ENCODE results near the gene MLLT11.
"Not testable (repeated sequence)": the region's sequence is repeated elsewhere in the genome, so short reads cannot be mapped to it uniquely, and the experiment has no call there.

Gene MLLT11

DNA sequence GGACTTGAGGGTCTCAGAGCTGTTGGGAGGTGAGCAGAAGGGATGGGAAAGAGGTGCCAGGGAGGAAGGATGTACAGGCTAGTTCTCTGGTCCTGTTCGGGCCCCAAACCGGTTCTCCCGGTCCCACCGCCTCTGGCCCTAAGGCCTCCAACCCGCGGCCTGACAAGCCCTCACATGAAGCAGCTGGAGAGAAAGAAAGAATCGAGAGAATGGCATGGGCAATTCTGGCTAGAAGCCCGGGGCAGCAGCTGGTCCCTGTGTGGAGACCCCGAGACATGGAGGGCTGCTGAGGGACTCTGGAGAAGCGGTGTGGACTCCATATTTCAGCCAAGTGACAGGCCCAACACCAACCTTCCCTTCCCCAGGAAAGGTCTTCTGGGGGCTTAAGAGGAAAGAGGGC is 1.5 kb upstream of the MLLT11 start:
- DNase-seq, result no peak

DNA sequence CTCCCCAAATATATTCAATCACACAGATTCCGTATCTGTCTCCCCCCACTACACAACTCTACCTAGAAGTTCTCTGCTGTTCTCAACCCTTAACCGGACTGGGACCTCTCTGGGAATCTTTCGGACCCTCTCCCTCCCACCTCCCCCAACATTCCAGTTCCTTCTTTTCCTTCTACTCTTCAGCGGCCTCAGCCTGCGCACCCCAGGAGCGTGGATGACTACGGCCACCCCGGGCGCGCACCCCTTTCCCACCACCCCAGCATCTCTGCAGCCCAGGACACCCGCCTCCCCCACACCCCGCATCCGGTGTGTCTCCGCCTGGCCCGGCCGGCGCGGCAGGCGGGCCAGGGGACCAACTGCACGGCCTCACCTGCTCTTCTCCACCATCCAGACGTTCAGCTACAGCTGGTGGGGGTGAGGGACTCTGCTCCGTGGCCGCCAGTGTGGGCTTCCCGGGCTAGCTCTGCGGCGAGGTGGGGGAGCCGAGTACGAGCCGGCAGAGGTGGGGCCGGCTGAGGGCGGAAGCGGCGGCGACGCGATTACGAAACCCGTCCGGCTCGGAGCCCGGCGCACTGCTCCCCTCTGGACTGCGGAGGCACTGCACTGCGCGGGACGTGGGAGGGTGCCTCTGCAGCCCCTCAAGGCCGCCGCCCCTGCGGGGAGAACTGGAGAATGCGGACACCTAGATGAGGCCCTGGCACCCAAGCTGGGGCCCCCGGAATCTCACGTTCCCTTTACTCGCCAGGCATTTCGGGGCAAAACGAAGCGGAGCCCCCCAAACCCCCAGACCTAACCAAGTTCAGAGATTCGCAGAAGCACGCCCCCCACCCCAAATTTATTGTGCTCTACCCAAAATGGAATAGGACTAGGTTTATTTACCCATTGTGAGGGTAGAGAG is 839 bp upstream of the MLLT11 start, which contains the start of gene CDC42SE1:
CDC42SE1 (minus strand) TSS at position 514 of the 898 bp plus-strand sequence. CDS start 3,892 bp downstream, outside the sequence.
- DNase-seq, result peak; percentile 67

DNA sequence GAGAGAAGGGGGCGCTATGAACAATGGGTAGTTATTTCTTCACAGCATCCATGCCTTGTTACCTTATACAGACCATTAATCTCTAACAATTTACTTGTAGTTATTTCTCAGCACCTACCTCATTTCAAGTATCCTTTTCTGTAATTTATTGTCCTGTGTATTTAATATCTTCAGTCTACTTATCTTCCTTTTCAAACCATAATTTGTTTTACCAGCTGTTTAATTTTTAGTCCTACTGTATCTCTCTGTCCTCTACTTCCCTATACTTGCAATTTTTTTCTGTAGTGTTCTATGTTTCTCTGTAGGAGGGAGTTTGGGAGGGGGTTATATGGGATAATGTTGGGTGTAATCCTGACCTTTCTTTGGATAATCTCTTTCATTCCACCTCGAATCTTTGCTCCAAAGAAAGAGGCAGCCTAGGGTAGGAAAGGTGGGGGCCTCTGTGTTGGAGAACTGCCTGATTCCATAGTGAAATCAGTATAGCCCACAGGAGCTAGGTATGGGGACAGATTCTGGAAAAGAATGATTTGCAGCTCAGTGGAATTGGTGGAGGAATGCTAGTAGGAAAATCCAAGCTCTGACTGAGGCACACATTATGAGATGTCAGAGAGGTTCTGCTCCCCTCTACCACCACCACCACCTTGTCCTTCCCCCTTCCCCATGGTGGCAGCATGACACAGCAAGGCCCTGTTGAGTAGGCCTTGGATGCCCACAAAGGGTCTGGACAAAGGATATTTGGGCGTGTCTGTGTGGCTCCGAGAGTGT is 642 bp downstream of the MLLT11 start:
- DNase-seq, result no peak

DNA sequence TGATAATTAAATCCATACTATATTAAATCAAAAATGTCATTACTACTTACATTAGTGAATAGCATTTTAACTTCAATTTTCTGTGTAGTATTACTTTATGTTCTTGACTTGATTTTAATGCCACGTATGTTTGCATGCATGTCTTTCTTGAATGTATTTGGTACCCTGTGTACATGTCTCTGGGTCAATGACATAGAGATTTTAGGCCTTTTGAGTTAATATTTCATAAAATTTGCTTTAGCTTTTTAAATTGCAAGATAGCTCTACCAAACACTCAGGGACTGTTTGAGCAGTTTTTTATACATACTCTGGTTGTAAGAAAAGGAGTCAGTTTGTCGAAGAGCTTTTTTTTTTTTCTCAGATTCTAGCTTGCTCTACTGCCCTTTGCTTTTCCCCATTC is 1.5 kb downstream of the MLLT11 start:
- no peak for DNase-seq

DNA sequence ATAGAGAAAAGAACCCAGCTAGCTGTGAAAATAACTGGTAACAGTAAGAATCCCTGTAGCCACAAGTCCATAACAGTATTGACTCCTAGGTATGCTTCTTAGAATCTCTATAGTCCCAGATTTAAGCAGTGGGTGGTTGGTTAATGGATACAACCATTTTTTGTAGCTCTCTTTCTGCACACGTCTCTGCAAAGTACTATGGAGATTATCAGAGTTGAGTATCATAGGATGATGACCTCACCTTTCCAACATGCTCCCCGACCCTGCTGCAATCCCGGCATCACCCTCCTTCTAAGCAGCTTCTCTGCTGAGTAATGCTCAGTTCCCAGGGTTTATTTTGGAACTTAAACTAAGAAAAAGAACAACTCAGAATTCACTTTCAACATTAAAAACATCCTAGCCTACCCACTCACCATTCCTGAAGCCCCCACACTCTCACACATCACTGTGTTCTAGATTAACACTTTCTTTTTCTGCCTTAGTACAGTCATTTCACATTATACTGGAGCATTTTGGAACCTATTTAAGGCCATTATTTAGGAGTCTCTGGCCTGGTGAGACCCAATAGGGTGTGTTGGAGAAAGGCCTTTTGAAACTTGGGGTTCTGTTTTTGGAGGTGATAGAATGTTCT is 2.7 kb downstream of the MLLT11 start:
- no peak for DNase-seq

DNA sequence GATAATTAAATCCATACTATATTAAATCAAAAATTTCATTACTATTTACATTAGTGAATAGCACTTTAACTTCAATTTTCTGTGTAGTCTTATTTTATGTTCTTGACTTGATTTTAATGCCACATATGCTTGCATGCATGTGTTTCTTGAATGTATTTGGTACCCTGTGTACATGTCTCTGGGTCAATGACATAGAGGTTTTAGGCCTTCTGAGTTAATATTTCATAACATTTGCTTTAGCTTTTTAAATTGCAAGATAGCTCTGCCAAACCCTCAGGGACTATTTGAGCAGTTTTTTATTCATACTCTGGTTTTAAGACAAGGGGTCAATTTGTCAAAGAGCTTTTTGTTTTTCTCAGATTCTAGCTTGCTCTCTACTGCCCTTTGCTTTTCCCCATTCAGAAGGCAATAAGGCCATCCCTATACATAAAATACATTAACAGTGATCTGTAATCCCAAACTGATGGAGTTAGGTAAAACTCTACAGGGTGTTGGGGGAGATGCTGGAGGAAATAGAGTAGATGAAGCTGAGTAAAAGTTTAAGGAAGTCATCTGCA is 5.0 kb downstream of the MLLT11 start:
- DNase-seq, result no peak

DNA sequence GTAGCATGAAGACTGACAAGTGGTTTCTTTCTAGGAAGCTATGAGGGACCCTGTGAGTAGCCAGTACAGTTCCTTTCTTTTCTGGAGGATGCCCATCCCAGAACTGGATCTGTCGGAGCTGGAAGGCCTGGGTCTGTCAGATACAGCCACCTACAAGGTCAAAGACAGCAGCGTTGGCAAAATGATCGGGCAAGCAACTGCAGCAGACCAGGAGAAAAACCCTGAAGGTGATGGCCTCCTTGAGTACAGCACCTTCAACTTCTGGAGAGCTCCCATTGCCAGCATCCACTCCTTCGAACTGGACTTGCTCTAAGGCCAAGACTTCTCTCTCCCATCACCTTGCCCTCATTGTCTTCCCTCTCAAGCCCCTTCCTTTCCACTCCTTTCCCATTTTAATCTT is 7.0 kb downstream of the MLLT11 start:
- no peak for DNase-seq

DNA sequence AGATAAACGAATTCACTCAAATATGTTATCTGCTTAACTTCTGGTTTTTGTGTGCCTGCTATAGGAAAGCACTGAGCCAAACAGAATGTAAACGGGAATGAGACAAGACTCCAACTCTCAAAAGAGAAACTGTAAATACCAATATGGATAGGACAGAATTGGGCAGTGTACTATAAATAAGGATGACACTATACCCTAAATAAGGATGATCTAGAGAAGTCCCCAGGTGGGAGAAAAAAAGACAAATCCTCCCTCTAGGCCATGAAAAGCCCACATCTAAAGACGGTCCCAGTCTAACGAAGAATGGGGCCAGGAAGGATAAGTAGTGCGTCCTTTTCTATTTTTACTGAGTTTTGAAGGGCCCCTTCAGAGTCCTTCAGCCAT is 8.9 kb downstream of the MLLT11 start:
- no peak for DNase-seq

DNA sequence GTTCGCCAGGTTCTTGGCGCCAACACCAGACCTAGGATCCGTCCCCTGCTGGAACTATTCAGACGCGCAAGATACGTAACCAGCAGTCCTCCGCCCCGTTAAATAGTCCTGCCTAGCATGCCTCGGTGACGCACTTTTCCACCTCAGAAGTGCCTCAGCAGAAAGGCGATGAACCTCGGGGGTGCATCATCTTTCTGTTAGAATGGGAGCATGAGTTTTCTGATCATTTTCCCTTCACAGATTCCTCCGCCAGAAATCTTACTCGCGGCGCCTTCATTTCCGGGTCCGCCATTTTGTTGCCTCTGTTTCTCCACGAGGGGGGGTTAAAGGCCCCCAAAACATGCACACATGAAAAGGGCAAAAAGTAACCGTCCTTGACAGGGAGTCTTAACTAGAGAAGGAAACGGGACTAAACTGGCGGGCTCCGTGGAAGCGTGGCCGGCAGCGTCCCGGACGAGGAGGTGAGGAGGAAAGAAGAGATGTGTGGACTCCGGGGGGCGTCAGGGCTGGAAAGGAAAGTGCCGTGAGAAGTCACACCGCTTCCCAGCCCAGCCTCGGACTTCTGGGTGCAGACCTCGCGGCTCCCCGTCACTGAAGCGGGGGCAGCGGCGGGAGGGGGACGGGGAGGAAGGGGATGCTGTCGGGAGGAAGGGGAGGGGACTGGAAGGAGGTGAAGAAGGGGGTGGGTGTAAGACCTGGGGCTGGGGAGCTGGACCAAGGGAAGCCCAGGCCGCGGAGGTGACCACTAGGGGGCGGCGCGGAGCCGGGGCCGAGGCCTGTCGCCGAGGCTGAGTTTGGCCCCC is 10.5 kb downstream of the MLLT11 start, which contains the start of gene GABPB2:
GABPB2 (plus strand) TSS at position 288 of the 803 bp plus-strand sequence. CDS start 17,429 bp downstream, outside the sequence.
- peak; percentile 87 for DNase-seq

DNA sequence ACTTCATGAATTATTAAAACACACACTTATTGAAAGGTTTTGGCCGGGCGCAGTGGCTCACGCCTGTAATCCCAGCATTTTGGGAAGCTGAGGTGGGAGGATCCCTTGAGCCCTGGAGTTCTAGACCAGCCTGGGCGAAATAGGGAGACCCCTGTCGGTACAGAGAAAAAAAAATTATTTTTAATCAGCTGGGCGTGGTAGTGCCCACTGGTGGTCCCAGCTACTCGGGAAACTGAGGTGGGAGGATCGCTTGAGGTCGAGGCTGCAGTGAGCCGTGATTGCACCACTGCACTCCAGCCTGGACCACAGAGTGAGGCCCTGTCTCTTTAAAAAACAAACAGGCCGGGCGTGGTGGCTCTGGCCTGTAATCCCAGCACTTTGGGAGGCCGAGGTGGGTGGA is 12.0 kb downstream of the MLLT11 start:
- DNase-seq, result no peak

DNA sequence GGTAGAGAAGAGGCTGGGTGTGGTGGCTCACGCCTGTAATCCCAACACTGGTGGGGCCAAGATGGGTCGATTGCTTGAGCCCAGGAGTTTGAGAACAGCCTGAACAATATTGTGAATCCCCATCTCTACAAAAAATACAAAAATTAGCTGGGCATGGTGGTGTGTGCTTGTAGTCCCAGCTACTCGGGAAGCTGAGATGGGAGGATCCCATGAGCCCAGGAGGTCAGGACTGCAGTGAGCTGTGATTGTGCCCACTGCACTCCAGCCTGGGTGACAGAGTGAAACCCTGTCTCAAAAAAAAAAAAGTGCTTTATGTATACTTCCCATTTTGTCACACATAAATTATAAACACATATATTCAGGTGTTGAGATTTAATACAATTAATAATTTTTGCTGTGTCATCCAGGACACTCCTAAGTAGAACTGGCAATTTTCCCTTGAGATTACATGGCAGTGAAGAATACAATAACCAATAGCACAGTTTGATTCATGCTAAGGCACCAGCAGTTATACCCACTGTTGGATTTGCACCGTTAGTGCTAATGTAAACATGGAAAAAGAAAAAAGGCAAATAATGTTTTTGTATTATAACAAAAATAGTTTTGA is 25.9 kb downstream of the MLLT11 start:
- DNase-seq, result no peak

DNA sequence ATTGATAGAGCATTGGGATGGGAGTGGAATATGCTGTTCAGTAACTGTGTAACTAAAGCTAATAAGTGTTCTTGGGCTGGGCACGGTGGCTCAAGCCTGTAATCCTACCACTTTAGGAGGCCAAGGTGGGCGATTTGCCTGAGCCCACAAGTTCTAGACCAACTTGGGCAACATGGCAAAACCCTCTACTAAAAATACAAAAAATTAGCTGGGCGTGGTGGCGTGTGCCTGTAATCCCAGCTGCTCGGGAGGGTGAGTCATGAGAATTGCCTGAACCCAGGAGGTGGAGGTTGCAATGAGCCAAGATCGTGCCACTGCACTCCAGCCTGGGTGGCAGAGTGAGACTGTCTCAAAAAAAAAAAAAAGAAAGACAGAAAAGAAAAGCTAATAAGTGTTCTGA is 37.2 kb downstream of the MLLT11 start:
- not testable (repeated sequence) for DNase-seq

DNA sequence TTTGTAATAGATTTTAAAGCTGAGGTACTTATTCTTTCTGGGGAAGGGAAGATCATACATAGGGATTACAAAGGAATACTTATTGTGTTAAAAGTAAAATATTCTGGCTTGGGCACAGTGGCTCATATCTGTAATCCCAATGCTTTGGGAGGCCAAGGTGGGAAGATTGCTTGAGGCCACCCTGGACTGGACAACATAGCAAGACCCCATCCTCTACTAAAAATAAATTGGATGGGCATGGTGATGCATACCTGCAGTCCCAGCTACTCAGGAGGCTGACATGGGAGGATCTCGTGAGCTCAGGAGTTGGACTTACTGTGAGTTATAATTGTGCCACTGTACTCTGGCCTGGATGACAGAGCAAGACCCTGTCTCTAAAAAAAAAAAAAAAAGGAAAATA is 37.9 kb downstream of the MLLT11 start:
- DNase-seq, result no peak

DNA sequence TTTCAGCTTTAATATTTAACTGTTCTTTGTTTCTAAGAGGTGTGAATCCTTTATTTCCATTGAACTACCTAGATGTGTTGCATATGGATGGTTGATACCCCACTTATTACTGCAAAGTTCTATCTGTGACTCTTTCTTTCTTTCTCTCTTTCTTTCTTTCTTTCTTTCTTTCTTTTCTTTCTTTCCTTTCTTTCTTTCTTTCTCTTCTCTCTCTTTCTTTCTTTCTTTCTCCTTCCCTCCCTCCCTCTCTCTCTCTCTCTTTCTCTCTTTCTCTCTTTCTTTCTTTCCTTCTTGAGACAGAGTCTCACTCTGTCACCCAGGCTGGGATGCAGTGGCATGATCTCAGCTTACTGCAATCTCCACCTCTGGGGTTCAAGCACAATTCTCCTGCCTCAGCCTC is 44.4 kb downstream of the MLLT11 start:
- no peak for DNase-seq

DNA sequence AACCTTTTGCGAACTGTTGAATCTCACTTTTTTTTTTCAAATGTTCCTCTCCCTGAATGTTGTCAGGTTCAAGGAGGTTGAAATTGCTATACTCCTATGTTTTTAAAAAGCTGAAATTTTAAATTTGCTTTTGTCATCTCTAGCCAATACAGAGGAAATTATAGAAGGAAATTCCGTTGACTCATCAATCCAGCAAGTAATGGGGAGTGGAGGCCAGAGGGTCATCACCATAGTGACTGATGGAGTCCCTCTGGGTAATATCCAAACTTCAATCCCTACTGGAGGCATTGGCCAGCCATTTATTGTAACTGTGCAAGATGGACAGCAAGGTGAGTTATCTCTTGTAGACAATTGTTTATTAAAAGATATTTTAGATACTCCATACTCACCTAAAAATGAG is 46.7 kb downstream of the MLLT11 start:
- no peak for DNase-seq

DNA sequence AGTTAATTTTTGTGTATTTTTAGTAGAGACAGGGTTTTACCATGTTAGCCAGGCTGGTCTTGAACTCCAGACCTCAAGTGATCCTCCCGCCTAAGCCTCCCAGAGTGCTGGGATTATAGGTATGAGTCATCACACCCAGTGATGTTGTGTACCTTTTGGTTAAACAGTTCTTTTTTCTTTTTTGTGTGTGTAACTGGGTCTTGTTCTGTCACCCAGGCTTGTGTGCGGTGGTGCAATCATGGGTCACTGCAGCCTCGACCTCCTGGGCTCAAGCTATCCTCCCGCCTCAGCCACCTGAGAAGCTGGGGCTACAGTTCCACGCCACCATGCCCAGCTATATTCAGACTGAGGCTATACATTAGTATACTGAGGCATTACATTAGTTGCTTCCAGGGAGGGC is 48.1 kb downstream of the MLLT11 start:
- no peak for DNase-seq

DNA sequence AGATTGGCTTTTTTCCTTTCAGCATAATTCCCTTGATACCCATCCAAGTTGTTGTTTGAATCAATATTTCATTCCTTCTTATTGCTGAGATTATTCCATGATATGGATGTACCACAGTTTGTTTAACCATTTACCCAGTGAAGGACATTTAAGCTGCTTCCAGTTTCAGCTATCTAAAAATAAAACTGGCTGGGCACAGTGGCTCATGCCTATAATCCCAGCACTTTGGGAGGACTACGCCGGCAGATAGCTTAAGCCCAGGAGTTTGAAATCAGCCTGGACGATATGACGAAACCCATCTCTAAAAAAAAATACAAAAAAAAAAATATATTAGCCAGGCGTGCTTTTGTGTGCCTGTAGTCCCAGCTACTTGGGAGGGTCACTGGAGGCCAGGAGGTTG is 53.7 kb downstream of the MLLT11 start:
- DNase-seq, result no peak

Measured in effector CD8-positive, alpha-beta T cell (primary cell).